GM10266 (cell line): ENCODE results near the gene NADSYN1.

Source experiments
- DNase-seq: peaks from one replicate; pipeline ENCODE4 v3.0.0; 2012; ENCODE audit errors: extremely low spot score
- CTCF ChIP-seq: IDR thresholded peaks from 2 replicates; pipeline ENCODE4 v1.5.1; 2012; ENCODE audit warnings: mild to moderate bottlenecking, low read depth; ENCODE audit not compliant: control insufficient read depth, insufficient read depth; ENCODE audit errors: missing control alignments

The NADSYN1 gene

GRCh38 chr11:71501071-71501985, 48.3 kb downstream of the NADSYN1 start:
- no peak for DNase-seq
- TF ChIP-seq CTCF: no peak

- no peak for TF ChIP-seq CTCF
- DNase-seq: no peak
Measured at GRCh38 chr11:71502026-71502425, 49.0 kb downstream of the NADSYN1 start.

- no peak for TF ChIP-seq CTCF
- no peak for DNase-seq
Measured at GRCh38 chr11:71502871-71503435, 50.0 kb downstream of the NADSYN1 start.

- DNase-seq: no peak
- TF ChIP-seq CTCF: no peak
Measured at GRCh38 chr11:71504531-71504930, 51.5 kb downstream of the NADSYN1 start.

- TF ChIP-seq CTCF: no peak
- no peak for DNase-seq
Measured at GRCh38 chr11:71505001-71505400, 52.0 kb downstream of the NADSYN1 start.

- TF ChIP-seq CTCF: no peak
- DNase-seq: no peak
Measured at GRCh38 chr11:71505781-71506180, 52.8 kb downstream of the NADSYN1 start.

- no peak for DNase-seq
- TF ChIP-seq CTCF: no peak
Measured at GRCh38 chr11:71507102-71507501, 54.1 kb downstream of the NADSYN1 start.
